ENCODE results near the gene ERC1.

Gene ERC1

DNA sequence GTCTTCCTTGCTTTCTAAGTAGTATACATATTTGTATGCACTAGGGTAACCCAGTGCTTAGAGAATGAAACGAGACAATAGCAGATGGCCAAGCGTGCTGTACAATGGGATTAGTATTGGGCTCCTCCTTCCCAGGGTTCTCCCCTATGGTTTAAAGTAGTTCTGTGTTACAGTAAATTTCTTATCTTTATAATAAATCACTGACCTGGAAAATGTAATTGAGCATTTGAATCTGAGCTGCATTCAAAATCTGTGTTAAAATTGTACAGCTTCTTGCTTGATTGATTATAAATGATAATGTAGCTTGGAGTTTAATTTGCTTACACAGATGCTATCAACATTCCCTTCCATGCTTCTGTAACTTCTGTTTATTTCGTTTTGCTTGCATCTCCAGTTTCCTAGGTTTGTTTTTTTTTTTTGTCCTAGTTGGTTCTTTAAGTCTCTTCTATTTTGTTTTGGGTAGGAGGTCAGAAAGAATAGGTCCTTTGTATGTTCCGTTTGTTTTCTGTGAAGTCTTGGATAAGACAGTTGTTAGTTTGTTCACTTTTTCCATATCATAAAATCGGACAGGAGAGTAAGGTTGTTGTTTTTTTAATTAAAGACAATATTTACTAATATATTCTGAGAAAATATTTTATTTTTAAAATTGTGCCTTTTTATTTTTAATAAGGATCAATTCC is 171.2 kb downstream of the ERC1 start:
- TF ChIP-seq, protein P1, sequence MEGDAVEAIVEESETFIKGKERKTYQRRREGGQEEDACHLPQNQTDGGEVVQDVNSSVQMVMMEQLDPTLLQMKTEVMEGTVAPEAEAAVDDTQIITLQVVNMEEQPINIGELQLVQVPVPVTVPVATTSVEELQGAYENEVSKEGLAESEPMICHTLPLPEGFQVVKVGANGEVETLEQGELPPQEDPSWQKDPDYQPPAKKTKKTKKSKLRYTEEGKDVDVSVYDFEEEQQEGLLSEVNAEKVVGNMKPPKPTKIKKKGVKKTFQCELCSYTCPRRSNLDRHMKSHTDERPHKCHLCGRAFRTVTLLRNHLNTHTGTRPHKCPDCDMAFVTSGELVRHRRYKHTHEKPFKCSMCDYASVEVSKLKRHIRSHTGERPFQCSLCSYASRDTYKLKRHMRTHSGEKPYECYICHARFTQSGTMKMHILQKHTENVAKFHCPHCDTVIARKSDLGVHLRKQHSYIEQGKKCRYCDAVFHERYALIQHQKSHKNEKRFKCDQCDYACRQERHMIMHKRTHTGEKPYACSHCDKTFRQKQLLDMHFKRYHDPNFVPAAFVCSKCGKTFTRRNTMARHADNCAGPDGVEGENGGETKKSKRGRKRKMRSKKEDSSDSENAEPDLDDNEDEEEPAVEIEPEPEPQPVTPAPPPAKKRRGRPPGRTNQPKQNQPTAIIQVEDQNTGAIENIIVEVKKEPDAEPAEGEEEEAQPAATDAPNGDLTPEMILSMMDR (IDR thresholded peaks at IDR 0.05; ENCODE audit: low read depth, low read length, missing control alignments) = no peak
- H3K4me3 ChIP-seq (ENCODE audit: low read depth, low read length) = no peak overlapping the region
- no peak for DNase-seq (ENCODE audit: low read depth)
- in situ Hi-C loops (cut with HindIII; ENCODE audit: low sequenced_read_pairs) = no loop called here

DNA sequence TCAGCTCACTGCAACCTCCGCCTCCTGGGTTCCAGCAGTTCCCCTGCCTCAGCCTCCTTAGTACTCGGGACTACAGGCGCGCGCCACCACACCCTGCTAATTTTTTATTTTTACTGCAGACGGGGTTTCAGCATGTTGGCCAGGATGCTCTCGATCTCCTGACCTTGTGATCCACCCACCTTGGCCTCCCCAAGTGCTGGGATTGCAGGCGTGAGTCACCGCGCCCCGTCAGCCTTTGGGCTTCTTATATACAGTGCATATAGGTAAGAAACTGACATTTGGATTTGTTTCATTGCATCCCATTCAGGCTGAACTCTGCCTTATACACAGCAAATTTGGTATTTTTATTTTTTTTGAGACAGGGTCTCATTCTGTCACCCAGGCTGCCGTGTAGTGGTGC is 176.8 kb downstream of the ERC1 start:
- DNase-seq (ENCODE audit: low read depth) = no peak
- H3K4me3 ChIP-seq (ENCODE audit: low read depth, low read length) = no peak overlapping the region
- TF ChIP-seq, protein P1 (IDR thresholded peaks at IDR 0.05; ENCODE audit: low read depth, low read length, missing control alignments) = no peak
- in situ Hi-C loops (cut with HindIII; ENCODE audit: low sequenced_read_pairs) = no loop called here

DNA sequence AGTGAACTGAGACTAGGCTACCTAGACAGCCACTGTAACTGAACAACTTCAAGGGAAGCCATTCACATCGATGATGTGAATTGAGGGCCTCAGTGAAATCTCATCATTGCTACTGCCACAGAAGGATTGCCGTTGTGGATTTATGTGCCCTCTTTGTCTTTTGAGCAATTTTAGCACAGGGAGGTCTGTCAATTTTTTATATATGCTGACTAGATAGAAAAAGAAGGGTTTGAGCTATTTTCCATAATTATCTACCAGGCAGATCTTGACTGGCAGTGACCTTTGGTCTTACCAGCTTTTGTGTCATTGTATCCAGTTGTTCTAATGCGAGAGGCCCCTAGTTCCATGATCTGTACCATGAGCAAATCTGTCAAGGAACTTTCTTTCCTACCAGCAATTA is 179.4 kb downstream of the ERC1 start:
- DNase-seq (ENCODE audit: low read depth) = no peak
- in situ Hi-C loops (cut with HindIII; ENCODE audit: low sequenced_read_pairs) = no loop called here
- TF ChIP-seq, protein P1 (IDR thresholded peaks at IDR 0.05; ENCODE audit: low read depth, low read length, missing control alignments) = no peak
- no peak overlapping the region for H3K4me3 ChIP-seq (ENCODE audit: low read depth, low read length)

DNA sequence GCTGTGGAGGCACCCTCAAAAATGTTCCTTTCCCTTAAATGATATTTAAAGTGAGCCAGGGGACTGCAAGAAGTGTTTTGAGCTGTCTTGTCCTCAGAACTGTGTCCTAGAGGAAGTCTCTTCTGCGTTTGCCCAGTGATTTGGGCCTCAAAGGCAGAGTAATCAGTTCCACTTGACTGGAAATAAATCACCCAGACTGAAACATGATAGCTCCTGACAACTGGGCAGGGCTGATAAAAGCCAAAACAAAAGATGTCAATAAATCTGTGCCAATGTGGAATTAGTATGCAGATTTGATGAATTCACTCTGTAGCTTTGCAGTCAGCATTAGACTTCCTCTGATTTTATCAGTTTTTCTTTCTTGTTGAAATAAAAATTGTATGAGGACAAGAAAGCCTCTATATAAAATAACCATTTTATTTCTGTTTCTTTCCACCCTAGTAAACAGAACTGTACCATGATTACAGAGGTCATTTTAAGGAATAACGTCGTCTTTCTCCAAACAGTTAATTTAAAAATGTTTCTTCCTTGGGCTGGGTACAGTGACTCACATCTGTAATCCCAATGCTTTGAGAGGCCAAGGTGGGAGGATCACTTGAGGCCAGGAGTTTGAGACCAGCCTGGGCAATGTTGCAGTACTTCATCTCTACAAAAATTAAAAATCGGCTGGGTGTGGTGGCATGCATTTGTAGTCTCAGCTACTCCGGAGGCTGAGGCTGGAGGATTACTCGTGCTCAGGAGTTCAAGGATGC is 180.8 kb downstream of the ERC1 start:
- in situ Hi-C loops (cut with HindIII; ENCODE audit: low sequenced_read_pairs) = no loop called here

DNA sequence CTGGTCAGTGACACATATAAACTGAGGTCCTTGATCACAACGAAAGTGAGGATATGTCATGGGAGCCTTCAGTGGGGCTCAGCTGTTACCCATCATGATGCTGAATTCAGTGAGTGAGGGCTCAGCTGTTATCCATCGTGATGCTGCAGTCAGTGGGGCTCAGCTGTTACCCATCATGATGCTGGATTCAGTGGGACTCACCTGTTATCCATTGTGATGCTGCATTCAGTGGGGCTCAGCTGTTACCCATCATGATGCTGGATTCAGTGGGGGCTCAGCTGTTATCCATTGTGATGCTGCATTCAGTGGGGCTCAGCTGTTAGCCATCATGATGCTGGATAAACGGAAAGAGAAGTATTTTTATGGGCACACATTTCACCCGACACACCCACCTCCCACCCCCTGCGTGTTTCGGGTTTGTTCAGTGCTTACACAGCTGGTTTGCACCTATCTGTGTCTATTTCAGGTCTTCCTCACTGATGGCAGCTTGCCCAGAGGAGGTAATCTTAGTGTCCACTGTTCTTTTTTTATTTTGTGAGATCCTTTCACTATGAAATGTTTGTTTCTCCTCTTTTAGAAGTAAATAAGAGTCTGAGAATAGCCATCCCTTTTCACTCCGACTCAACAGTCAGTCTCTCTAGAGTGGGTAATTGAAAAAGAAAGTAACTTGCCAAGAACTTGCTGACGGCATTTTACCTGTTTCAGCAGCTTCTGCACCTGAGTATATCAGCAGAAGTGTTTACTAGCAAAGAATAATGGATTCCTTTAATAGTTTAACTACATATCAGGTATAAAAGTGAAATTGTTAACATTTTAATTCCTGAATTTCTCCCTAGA is 183.0 kb downstream of the ERC1 start:
- in situ Hi-C loops (cut with HindIII; ENCODE audit: low sequenced_read_pairs) = no loop called here
- no peak for DNase-seq (ENCODE audit: low read depth)
- no peak overlapping the region for H3K4me3 ChIP-seq (ENCODE audit: low read depth, low read length)

More for the DNA sequence above, 180.8 kb downstream of the ERC1 start:
- no peak overlapping the region for H3K4me3 ChIP-seq (ENCODE audit: low read depth, low read length)
- DNase-seq (ENCODE audit: low read depth) = no peak
- TF ChIP-seq, protein P1 (IDR thresholded peaks at IDR 0.05; ENCODE audit: low read depth, low read length, missing control alignments) = no peak

DNA sequence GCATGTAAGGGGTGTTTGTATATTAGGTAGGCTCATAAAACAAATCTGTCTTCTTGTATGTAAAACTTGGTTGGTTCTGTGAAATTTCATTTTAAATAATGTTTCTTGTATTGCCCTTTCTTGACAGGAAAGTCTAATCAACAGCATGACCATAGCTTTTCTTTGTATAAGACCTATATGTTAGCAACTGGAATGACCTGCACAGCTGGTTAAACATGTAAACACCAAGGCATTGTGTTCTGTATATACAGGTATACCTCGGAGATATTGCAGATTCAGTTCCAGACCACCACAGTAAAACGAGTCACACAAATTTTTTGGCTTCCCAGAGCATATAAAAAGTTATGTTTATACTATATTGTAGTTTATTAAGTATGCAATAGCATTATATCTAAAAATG is 183.6 kb downstream of the ERC1 start:
- no peak overlapping the region for H3K4me3 ChIP-seq (ENCODE audit: low read depth, low read length)
- in situ Hi-C loops (cut with HindIII; ENCODE audit: low sequenced_read_pairs) = loop anchor here (5.0 kb wide), 2 partner anchors 42 to 73 kb away; no protein-coding TSS in a partner anchor
- TF ChIP-seq, protein P1 (IDR thresholded peaks at IDR 0.05; ENCODE audit: low read depth, low read length, missing control alignments) = no peak
- no peak for DNase-seq (ENCODE audit: low read depth)

More for the DNA sequence above, 183.0 kb downstream of the ERC1 start:
- TF ChIP-seq, protein P1 (IDR thresholded peaks at IDR 0.05; ENCODE audit: low read depth, low read length, missing control alignments) = no peak

Measured in astrocyte of the cerebellum (primary cell).